ENCODE measurements around the gene KPNA4. TPM values are rescaled to one million over a fixed set of nuclear protein-coding genes. Genes with fewer than 3 reads are reported as not detected.
"Not testable (repeated sequence)": the region's sequence is repeated elsewhere in the genome, so short reads cannot be mapped to it uniquely, and the experiment has no call there.

Gene KPNA4
- total RNA-seq, 2 donors from 2014 or later, result 88.2 to 95.7 TPM

GRCh38 chr3:160538895-160539294 lies 26.5 kb downstream of the KPNA4 start:
- no peak for ATAC-seq
- intact Hi-C loops (cut with DNase I), result no loop called here
- DNase-seq, result no peak

DNA sequence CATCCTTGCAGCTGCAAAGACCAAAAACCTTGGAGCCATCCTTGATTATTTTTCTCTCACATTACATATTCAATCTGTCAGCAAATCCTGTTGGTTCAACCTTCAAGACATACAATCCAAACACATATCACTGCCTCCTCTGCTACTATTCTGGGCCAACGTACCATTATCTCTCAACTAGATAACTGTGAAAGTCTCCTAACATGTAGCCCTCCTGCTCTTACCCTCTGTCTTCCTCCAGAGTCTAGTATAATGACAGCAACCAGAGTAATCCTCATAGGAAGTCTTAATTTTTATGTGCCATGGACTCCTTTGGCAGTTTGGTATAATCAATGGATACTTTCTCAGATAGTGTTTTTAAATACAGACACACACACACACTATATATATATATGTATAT lies 27.6 kb downstream of the KPNA4 start:
- no peak for ATAC-seq
- intact Hi-C loops (cut with DNase I), result no loop called here
- DNase-seq, result no peak

DNA sequence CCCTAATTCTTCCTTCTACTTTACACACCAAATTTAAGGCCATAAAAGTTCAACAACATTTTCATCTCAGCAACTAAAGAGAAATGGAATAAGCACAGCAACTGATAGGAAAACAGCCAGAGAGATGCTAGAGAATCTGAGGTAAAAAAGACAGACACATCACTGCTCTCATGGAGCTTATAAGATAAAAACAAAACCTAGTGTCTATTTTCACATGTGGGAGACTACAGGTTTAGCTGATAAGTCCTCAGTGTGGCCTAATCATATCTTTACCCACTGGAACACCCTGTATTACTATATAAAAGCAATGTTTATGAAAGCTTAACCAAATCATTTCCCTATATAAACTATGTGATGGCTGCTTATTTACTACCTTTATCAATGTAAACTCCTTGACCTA lies 33.0 kb downstream of the KPNA4 start:
- DNase-seq (no peak), ATAC-seq (no peak)
- intact Hi-C loops (cut with DNase I), result no loop called here

GRCh38 chr3:160531311-160531710 lies 34.1 kb downstream of the KPNA4 start:
- no peak for DNase-seq

GRCh38 chr3:160516391-160516790 lies 49.0 kb downstream of the KPNA4 start:
- ATAC-seq; DNase-seq; intact Hi-C loops (cut with DNase I): not testable (repeated sequence)

More at GRCh38 chr3:160531311-160531710, 34.1 kb downstream of the KPNA4 start:
- intact Hi-C loops (cut with DNase I), result no loop called here
- ATAC-seq, result no peak

GRCh38 chr3:160501325-160501724 lies 64.0 kb downstream of the KPNA4 start:
- DNase-seq, result no peak
- no peak for ATAC-seq
- intact Hi-C loops (cut with DNase I), result no loop called here

DNA sequence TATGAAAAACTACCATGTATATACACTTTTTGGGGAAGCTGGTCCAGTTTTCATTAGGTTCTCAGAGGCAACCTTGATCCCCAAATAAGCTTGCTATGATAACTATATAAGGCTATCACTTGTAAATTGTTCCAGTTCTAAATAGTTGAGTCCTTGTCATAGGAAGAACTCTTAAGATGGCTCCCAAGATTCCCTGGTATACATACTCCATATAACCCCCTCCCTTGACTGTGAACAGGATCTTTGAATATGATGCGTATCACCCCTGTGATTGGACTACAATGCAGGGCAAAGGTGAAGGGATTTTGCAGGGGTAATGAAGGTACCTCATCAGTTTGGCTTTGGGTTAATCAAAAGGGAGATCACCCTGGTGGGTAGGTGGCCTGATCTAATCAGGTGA lies 67.2 kb downstream of the KPNA4 start:
- DNase-seq (no peak), ATAC-seq (no peak)
- intact Hi-C loops (cut with DNase I), result no loop called here

- ATAC-seq, result no peak
- DNase-seq, result no peak
- intact Hi-C loops (cut with DNase I), result no loop called here
Observed at GRCh38 chr3:160490166-160490565, 75.2 kb downstream of the KPNA4 start.

GRCh38 chr3:160486459-160486869 lies 78.9 kb downstream of the KPNA4 start:
- no peak for ATAC-seq
- intact Hi-C loops (cut with DNase I), result no loop called here
- DNase-seq, result no peak

DNA sequence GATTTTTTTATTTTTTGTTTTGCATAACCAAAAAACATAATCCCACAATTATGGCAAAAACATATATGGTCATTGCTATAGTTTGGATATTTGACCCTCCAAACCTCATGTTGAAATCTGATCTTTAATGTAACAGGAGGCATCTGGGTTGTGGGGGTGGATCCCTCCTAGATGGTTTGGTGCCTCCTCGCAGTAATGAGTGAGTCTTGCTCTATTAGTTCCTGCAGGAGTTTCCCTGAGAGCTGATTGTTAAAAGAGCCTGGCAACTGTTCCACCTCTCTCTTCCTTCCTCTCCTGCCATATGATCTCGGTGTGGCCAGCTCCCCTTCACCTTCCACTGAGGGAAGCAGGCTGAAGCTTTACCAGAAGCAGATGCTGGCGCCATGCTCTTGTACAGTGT lies 82.6 kb downstream of the KPNA4 start:
- DNase-seq, result no peak
- intact Hi-C loops (cut with DNase I), result no loop called here
- ATAC-seq, result no peak

GRCh38 chr3:160481856-160482255 lies 83.5 kb downstream of the KPNA4 start:
- intact Hi-C loops (cut with DNase I), result no loop called here
- no peak for DNase-seq
- no peak for ATAC-seq

GRCh38 chr3:160480931-160481330 lies 84.4 kb downstream of the KPNA4 start:
- intact Hi-C loops (cut with DNase I), result no loop called here
- ATAC-seq (no peak), DNase-seq (no peak)

DNA sequence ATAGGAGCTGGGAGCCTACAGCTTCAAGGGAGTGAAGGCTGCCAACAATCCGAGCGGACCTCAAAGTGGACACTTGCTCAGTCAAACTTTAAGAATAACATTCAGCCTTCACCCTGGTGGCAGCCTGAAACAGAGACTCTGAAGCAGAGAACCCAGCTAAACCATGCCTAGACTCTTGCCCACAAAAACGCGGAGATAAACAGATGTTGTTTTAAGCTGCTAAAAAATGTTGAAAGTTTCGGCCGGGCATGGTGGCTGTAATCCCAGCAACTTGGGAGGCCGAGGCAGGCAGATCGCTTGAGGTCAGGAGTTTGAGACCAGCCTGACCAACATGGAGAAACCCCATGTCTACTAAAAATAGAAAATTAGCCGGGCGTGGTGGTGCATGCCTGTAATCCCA lies 86.0 kb downstream of the KPNA4 start:
- DNase-seq, result no peak
- ATAC-seq, result no peak
- intact Hi-C loops (cut with DNase I), result no loop called here

- intact Hi-C loops (cut with DNase I), result no loop called here
- DNase-seq, result no peak
- no peak for ATAC-seq
Observed at GRCh38 chr3:160478338-160478737, 87.0 kb downstream of the KPNA4 start.

- no peak for DNase-seq
- ATAC-seq, result no peak
- intact Hi-C loops (cut with DNase I), result no loop called here
Observed at GRCh38 chr3:160477750-160478149, 87.6 kb downstream of the KPNA4 start.

DNA sequence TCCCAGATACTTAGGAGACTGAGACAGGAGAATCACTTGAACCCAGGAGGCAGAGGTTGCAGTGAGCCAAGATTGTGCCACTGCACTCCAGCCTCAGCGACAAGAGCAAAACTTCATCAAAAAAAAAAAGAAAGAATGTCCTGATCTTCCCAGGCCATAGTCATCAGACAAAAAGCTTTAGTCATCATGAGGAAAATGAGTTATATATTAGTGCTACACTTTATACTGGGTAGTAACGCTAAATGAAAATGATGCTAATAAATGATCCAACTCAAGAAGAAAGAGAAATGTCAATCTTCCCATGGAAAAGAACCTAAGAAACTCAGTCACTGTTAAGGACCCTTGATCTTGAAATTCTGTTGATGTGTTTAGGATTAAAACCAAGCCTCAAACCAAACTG lies 89.5 kb downstream of the KPNA4 start:
- intact Hi-C loops (cut with DNase I), result no loop called here
- ATAC-seq (no peak), DNase-seq (no peak)

- ATAC-seq, result no peak
- intact Hi-C loops (cut with DNase I), result no loop called here
- no peak for DNase-seq
Observed at GRCh38 chr3:160475153-160475552, 90.2 kb downstream of the KPNA4 start.

DNA sequence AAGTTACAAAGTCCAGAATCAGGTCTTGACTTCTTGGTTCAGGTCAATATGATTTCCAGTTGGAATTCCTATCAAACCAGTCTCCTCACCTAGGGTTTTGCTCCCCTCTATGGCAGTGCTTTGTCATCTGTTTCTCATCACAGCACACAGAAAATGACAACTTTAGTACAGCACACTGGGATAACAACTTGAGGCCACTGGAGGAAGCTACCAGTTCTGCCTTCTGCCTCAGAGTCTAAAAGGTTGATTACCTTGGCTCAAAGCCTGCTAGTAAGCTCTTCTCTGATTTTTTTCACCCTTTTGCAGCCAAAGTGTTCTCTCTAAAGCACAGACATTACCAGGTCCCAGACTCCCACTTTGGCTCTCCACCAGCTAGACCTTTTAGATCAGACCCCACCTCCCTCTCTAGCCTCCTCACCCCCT lies 90.9 kb downstream of the KPNA4 start:
- DNase-seq (no peak), ATAC-seq (no peak)
- intact Hi-C loops (cut with DNase I), result no loop called here

DNA sequence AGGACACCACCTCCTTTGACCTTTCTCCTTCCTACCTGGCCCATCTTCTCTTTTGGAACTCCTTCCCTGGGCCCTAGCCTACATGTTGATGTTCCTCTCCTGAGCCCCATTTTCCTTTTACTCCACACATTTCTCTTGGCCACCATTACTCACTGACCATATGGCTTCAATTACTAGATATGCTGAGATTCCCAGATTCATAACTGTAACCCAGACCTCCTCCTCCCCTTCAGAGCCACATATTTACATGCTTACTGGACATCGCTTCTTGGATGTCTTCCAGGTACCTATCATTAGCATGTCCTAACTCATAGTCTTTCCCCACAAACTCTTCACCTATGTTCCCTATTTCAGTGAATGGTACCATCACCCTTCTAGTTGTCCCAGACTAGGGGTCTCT lies 91.4 kb downstream of the KPNA4 start:
- DNase-seq (no peak), ATAC-seq (no peak)
- intact Hi-C loops (cut with DNase I), result no loop called here

- DNase-seq (no peak), ATAC-seq (no peak)
- intact Hi-C loops (cut with DNase I), result no loop called here
Observed at GRCh38 chr3:160473221-160473620, 92.2 kb downstream of the KPNA4 start.

DNA sequence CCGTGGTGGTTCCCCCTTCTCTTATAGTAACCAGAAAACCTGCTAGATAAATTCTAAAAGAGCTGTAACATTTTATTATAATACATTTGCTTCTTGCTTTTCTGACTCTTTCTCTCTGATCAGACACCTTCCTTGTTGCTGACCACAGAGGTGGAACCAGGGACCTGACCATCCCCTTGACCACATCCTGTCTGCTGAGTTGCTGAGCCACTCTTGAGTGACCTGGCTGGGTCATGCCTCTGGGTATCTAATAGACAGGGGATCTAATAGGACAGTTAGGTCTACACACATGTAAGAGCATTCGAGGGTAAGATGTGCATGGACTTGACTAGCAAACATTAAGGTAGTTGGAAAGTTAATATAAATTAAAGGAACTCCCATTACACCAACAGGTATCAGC lies 93.0 kb downstream of the KPNA4 start:
- no peak for ATAC-seq
- DNase-seq, result no peak
- intact Hi-C loops (cut with DNase I), result no loop called here

GRCh38 chr3:160471892-160472291 lies 93.5 kb downstream of the KPNA4 start:
- no peak for DNase-seq
- intact Hi-C loops (cut with DNase I), result no loop called here
- ATAC-seq, result no peak
